ENCODE measurements around the gene CD63.
A peak's percentile ranks its signal among the peaks of the same experiment; 100 is the strongest.

The CD63 gene

DNA sequence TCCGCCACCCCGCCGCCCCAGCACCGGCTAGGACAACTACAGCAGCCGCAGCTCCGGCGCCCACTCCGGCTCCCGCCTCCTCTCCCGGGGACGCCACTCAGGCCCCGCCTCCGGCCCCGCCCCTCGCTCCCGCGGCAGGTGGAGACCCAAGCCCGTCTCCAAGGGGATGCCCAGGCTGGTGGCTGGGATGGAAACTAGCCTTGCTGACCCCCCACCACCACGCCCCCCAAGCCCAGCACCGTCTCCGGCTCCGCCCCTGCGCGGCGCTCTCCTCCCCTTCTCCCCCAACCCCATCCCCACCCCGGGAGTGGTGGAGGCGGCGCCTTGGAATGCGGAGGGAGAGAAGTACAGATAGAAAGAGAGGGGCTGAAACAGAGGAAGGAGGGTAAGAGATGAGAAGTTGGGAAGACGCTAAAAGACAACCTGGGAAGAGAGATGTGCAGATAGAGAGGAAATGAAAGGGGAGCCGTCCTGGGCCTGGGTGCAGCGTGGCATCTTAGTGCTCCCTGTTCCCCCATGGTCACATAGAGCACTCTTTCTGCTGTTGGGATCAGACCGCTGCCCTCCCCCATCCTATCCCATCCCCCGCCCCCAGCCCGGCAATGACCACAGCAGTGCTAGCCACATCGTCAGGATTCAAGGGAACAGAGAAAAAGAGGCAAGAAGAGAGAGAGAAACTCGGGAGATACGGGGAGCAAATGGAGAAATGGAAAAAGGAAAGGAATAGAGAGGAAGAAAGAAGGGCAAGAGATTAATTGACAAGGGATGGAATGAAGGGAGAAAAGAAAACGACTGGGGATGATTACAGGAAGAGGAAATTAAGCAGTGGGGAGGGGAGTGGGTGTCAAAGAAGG, 20.7 kb downstream of the CD63 start, which contains the start of gene ITGA7:
Gene ITGA7 (minus strand): TSS at position 64 of the 854 bp plus-strand sequence. CDS start 222 bp downstream, outside the sequence.
- Mint-ChIP-seq H3K4me1 (peaks cover 18% of the 10 kb centered on the region), H3K36me3 (ENCODE audit: low read depth) (no peaks in the 10 kb centered on the region), H3K9me3 (no peaks in the 10 kb centered on the region), H3K27me3 (peaks cover 28% of the 10 kb centered on the region), H3K4me3 (peak within 1 kb of the TSS; percentile 73), H3K27ac (no peak within 1 kb of the TSS)
- ATAC-seq (peak; percentile 38), DNase-seq (peak; percentile 64)

DNA sequence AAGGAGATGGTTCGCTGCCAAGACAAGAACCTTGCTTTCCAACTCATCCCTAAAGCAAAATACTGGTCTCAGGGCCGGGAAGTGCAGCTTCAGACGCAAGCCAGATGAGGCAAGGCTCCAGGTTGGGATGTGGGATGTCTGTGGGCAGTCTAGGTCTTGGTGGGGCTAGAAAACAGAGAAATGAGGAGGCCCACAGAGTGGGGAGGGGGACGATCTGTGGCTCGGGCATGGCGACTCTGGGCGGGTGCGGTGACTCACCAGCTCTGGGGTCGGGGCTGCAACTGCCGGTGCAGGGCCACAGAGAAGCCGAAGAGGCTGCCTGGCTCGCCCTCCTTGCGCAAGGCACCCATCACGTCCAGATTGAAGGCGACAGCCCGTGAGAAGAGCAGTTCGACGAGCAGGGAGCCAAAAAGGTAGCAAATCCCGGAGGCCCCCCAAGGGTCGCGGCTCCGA, 21.6 kb downstream of the CD63 start:
- Mint-ChIP-seq H3K4me3 (peak overlapping the region; percentile 57), H3K27me3 (peaks cover 28% of the 10 kb centered on the region), H3K36me3 (ENCODE audit: low read depth) (no peaks in the 10 kb centered on the region), H3K27ac (no peak overlapping the region), H3K9me3 (no peaks in the 10 kb centered on the region), H3K4me1 (peaks cover 18% of the 10 kb centered on the region)
- peak; percentile 31 for ATAC-seq
- no peak for DNase-seq

DNA sequence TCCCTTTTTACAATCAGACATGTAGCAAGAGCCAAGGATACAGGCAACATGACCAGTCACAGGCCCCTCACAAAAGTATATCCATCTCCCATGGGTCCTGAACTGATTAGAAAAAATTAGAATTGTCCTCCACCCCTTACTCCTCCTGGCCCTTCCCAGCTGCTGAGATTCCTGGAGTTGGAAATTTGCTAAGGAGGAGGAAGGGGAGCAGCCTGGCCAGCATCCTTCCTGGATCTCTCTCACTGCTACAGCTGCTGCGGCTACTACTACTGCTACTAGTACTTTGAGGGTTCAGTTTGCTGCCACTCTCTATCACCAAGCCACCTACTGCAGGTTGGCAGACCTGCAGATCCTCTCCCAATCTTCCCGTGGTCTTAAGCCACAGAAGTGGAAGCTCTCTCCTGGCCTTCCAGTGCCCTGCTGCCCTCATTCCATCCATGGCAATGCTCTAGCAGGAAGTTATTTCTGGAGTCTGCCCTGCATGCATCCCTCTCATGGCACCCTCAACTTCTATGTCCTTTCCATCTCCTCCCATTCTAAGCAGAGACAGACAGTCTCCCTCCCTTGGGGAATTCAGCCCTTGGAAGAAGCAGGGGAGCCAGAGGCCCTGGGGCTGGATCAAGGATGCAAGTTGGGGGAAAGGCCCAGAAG, 22.1 kb downstream of the CD63 start:
- no peak overlapping the region for H3K27ac Mint-ChIP-seq
- no peaks in the 10 kb centered on the region for H3K36me3 Mint-ChIP-seq (ENCODE audit: low read depth)
- peaks cover 30% of the 10 kb centered on the region for H3K27me3 Mint-ChIP-seq
- H3K9me3 Mint-ChIP-seq: no peaks in the 10 kb centered on the region
- DNase-seq (no peak), ATAC-seq (no peak)
- peaks cover 18% of the 10 kb centered on the region for H3K4me1 Mint-ChIP-seq
- H3K4me3 Mint-ChIP-seq: peak overlapping the region; percentile 57

DNA sequence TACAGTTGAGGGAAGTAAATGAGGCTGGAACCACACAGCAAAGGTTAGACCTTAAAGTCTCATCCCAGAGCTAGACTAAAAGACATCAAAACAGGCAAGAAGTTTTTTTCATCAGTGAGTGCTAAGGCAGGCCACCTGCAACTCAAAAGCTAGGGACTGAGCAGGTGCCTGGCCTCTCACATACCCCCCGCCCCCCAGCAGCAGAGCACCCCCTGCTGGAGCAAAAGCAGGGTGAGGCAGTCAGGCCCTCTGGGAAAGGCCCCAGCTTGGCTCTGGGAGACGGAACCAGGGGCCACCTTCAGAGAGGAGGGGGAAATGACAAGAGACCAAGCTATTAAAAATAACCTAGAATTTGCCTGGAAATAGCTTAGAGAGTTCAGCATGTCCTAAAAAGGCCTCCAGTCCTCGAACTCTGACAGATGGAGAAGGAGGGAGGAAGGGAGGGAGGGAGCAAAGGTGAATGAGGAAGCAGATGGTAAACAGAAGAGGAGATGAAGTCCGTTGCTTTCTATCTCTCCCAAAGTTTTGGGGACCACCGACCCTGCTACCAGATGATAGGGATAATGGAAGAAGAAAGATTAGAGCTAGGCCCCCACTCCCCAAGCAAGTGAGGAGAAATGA, 22.9 kb downstream of the CD63 start:
- Mint-ChIP-seq H3K27me3 (peaks cover 30% of the 10 kb centered on the region), H3K27ac (no peak overlapping the region), H3K36me3 (ENCODE audit: low read depth) (no peaks in the 10 kb centered on the region), H3K9me3 (no peaks in the 10 kb centered on the region), H3K4me3 (no peak overlapping the region), H3K4me1 (peaks cover 18% of the 10 kb centered on the region)
- ATAC-seq (peak; percentile 42), DNase-seq (no peak)

DNA sequence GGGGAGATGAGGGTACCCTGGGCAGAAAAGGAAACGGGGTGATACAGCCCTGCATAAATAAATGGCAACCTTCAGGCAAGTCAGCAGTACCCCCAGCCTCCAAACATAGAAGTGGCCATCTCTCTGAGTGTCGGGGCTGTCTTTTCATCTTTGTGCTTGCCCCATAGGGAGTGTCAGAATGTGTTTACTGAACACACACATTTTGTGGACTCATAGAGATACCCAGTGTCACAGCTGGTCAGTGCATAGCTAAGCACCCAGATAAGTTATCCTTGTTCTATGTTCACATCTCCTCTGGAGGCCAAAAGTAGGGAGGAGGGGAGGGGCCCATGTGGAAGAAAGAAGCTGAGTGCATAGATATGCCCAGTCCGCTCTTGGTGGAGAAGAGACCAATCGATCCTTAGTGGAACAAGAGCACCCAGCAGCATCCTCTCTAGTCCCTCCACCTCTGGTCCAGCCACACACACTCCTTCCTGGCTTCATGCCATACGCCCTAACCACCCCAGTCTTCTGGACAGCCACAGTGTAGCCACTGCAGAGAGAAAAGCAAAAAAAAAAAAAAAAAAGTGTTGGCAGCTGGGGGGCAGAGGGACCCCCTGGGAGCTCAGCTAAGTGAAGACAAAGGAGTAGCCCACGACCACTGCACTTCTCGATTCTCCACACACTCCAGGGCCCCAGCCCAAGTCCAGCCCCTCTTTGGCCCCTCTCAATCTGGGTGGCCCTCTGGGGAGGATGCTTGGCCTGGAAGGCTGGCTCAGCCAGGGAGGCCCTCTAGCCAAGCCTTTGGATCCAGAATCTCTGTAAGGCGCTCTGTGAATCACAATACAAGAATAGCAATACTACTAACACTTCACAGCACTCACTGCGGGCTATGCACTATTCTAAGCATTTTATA, 23.7 kb downstream of the CD63 start:
- ATAC-seq (no peak), DNase-seq (no peak)
- no peak overlapping the region for H3K4me3 Mint-ChIP-seq
- peaks cover 18% of the 10 kb centered on the region for H3K4me1 Mint-ChIP-seq
- H3K36me3 Mint-ChIP-seq (ENCODE audit: low read depth): no peaks in the 10 kb centered on the region
- H3K27ac Mint-ChIP-seq: no peak overlapping the region
- H3K9me3 Mint-ChIP-seq: no peaks in the 10 kb centered on the region
- H3K27me3 Mint-ChIP-seq: peaks cover 30% of the 10 kb centered on the region

DNA sequence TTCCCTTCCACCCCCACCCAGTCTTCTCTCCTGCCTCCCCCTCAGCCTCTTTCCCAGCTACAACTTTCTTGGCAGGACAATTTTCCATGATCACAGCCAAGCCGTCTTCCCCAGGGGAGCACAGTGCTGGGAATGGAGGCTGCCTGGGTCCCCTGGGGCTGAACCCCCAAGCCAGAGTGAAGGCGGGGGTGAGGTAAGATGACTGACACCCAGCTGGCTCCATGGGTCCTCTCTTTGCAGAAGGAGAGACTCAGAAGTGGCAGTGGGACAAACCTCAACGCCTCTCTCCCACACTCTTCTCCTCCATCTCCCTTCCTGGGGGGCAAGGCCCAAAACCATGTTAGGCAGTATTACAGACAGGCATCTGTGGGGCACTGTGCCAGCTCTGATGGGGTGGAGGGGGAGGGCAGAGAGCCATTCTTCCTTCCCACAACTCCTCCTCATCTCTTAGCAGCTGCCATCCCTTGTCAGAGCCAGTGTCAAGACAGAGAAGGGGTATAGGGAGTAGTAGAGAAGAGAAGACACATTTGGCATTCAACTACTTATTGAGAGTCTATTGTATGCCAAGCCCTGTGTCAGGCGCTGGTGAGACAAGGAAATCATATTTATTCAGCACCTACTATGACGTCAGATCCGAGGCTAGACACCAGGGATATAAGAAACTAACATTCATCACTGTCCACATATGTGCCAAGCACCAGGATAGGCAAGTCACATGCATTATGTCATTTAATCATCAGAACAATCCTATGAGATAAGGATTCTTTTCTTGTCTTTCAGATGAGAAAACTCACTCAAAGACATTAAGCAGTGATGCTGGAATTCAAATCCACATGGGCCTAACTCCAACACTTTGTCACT, 24.7 kb downstream of the CD63 start:
- H3K36me3 Mint-ChIP-seq (ENCODE audit: low read depth): no peaks in the 10 kb centered on the region
- H3K4me1 Mint-ChIP-seq: peaks cover 17% of the 10 kb centered on the region
- H3K27ac Mint-ChIP-seq: no peak overlapping the region
- H3K27me3 Mint-ChIP-seq: peaks cover 24% of the 10 kb centered on the region
- no peaks in the 10 kb centered on the region for H3K9me3 Mint-ChIP-seq
- H3K4me3 Mint-ChIP-seq: no peak overlapping the region
- DNase-seq: no peak
- ATAC-seq: no peak

DNA sequence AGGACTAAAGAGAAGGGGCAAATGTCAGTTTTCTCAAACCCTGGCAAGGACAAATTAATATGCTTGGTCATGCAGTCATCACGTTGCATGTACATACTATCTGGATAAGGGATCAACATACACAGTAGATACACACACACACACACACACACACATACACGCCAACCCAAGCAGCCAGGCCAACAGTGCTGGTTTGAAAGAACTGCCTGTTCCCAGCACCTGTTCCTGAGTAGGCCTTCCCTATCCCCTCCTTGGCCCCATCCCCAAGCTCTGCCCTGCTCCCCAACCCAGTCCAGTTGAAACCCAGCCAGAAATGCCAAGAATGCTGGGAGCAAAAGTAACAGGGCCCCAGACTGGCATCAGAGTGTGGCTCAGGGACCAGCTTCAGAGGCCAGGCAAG, 25.5 kb downstream of the CD63 start:
- Mint-ChIP-seq H3K4me3 (no peak overlapping the region), H3K27me3 (peaks cover 17% of the 10 kb centered on the region), H3K36me3 (ENCODE audit: low read depth) (no peaks in the 10 kb centered on the region), H3K9me3 (no peaks in the 10 kb centered on the region), H3K4me1 (peaks cover 10% of the 10 kb centered on the region), H3K27ac (no peak overlapping the region)
- ATAC-seq (no peak), DNase-seq (no peak)

DNA sequence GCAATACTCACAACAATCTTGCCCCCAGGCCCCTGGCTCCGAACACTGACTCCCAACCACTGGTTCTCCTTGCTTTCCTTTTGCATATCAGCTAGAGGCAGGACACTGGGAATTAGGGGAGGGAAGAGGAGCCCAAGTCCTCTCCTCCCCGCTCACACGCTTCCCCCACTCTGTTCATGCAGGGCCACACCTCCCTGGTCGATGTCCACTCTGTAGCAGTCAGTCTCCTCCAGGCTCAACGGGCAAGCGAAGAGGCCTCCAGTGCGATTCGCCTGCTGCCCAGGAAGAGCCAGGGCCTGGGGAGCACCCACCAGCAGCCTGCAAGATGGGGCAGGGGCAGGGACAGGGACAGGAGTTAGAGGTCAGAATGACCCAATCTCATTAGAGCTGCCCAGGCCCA, 25.9 kb downstream of the CD63 start:
- no peaks in the 10 kb centered on the region for H3K9me3 Mint-ChIP-seq
- H3K4me1 Mint-ChIP-seq: peaks cover 6% of the 10 kb centered on the region
- H3K4me3 Mint-ChIP-seq: no peak overlapping the region
- DNase-seq (no peak), ATAC-seq (no peak)
- H3K27ac Mint-ChIP-seq: no peak overlapping the region
- H3K27me3 Mint-ChIP-seq: peaks cover 14% of the 10 kb centered on the region
- no peaks in the 10 kb centered on the region for H3K36me3 Mint-ChIP-seq (ENCODE audit: low read depth)

DNA sequence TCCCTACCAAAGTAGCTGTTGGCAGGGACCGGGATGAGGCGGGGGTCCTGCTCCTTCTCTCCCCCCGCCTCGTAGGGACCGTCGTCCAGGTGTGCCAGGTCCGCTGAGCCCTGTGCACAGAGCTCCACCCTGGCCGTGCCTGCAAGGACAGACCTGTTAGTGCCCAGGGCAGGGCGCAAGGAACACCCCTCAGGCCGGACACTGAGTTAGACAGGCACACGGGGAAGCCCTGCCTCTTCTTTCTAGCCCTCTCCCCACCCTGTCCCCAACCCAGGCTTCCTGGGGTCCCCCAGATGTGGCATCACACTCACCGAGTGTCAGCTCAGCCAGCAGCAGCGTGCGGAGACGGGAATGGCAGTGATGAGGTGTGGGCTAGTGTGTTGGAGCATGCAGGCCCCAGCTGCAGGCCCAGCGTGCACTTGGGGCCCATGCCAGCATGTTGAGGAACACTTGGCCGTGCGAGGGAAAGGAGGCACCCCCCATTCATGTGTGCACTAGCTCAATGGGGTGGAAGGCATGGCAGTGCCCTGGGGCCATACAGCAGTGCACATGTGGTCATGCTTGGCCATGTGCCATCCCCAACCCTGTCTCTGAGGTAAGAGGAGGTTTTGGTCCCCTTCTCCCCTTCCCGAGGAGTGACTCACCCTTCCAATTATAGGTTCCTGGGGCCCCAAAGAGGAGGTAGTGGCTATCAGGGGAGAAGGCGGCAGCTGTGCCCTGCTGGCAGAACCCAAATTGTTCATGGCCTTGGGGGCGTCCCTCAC, 28.4 kb downstream of the CD63 start:
- Mint-ChIP-seq H3K4me1 (no peaks in the 10 kb centered on the region), H3K36me3 (ENCODE audit: low read depth) (no peaks in the 10 kb centered on the region), H3K9me3 (no peaks in the 10 kb centered on the region), H3K27me3 (peaks cover 2% of the 10 kb centered on the region), H3K4me3 (no peak overlapping the region), H3K27ac (no peak overlapping the region)
- DNase-seq: no peak
- no peak for ATAC-seq

DNA sequence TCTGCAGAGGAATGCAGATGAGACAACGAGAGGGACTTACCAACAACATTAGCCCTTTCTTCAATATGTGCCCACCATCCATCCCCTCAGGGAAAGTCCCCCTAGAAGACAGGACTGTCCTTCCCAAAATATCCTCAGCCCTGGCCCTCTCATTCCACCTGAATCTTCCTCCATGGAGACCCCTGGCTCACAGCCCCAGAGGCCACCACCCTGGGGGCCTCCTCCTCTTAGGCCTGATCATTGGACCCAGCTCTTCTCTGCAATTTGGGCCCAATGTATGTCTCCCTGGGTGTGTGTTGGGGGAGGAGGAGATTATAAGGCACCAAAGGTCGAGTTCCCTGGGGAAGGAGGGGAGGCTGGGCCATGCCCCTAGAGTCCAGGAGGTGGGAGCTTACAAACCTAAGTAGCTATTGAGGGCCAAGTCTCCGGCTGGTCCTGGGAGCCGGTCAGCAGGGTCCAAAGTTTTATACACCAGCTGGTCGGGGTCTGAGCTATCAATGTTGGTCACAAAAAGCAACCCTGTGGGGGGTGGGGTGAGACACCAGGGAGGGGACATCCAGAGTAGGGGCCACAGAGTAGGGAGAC, 29.2 kb downstream of the CD63 start:
- no peak for DNase-seq
- H3K9me3 Mint-ChIP-seq: no peaks in the 10 kb centered on the region
- no peaks in the 10 kb centered on the region for H3K4me1 Mint-ChIP-seq
- H3K27me3 Mint-ChIP-seq: peaks cover 2% of the 10 kb centered on the region
- H3K27ac Mint-ChIP-seq: no peak overlapping the region
- no peaks in the 10 kb centered on the region for H3K36me3 Mint-ChIP-seq (ENCODE audit: low read depth)
- H3K4me3 Mint-ChIP-seq: no peak overlapping the region
- ATAC-seq: no peak

DNA sequence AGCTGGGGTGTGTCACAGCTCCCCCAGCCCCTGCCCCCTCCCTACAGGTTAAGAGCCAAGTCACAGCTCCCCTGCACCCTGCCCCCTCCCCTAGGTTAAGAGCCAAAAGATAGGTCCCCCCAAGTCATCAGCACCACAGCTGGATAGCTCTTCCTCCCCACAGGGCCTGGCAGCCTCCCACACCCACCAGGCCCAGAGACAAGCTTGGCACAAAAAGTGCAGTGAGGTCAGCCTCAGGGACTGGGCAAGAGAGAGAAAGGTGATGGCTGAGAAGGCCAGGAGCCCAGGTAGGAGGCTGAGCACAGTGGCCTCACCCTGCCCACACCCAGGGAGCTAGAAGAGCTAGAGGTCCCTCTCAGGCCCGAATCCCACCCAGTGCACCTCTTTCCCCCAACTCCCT, 29.8 kb downstream of the CD63 start:
- Mint-ChIP-seq H3K27ac (no peak overlapping the region), H3K36me3 (ENCODE audit: low read depth) (no peaks in the 10 kb centered on the region), H3K4me1 (no peaks in the 10 kb centered on the region), H3K4me3 (no peak overlapping the region), H3K9me3 (no peaks in the 10 kb centered on the region), H3K27me3 (peaks cover 2% of the 10 kb centered on the region)
- ATAC-seq (no peak), DNase-seq (no peak)

DNA sequence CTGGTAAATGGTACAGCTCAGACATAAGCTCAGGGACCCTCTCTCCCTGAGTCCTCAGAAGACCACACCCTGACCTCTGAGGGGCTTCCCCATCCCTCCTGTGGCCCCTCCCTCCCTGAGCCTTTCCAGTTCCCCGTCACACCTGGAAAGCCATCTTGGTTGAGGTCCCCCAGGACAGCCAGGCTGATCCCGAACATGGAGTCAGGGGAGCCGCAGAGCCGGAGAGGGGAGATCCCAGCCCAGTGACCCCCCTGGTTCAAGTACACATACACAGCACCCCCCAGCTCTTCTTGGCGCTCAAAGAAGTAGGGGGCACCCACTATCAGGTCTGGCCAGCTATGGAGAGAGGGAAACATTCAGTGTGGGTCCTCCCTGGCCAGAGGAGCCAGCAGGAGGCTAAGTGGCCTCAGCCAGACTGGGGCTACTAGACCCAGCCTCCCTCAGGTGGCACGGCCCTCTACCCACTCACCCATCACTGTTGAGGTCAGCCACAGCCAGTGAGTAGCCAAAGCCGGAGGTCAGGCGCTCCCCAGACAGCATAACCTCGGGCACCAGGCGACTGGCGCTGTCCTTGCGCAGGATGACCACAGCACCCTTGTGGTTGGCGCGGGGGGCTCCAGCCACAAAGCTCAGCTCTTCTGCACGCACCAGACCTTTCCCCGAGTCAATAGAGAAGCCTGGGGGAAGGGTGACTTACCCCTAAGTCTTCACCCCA, 30.4 kb downstream of the CD63 start:
- no peak overlapping the region for H3K4me3 Mint-ChIP-seq
- no peaks in the 10 kb centered on the region for H3K4me1 Mint-ChIP-seq
- no peak overlapping the region for H3K27ac Mint-ChIP-seq
- DNase-seq: no peak
- H3K27me3 Mint-ChIP-seq: peaks cover 2% of the 10 kb centered on the region
- no peak for ATAC-seq
- H3K36me3 Mint-ChIP-seq (ENCODE audit: low read depth): no peaks in the 10 kb centered on the region
- H3K9me3 Mint-ChIP-seq: no peaks in the 10 kb centered on the region

All from activated naive CD8-positive, alpha-beta T cell treated with anti-CD3 and anti-CD28 coated beads, Interleukin-2, amount 50 U/mL, for 24 hours (primary cell).